HepG2 (cell line): Measurements from ENCODE around the gene MTHFR. TPM values are rescaled to one million over a fixed set of nuclear protein-coding genes. Genes with fewer than 3 reads are reported as not detected.

ENCODE experiments used
- ARID2 ChIP-seq: sonication (generic); formaldehyde crosslinking; IDR thresholded peaks from 2 replicates; pipeline ENCODE4 v1.8.1; 2022; ENCODE audit warnings: mild to moderate bottlenecking, missing genetic modification reagents, borderline replicate concordance
- CCDC6 ChIP-seq: sonication (generic); formaldehyde crosslinking; IDR thresholded peaks from 2 replicates; pipeline ENCODE4 v1.8.1; 2022; ENCODE audit warnings: mild to moderate bottlenecking, missing genetic modification reagents, moderate library complexity
- DNMT3B ChIP-seq: conservative IDR thresholded peaks from 2 replicates; pipeline ENCODE4 v1.6.1; 2016; ENCODE audit warnings: missing biosample characterization, control low read depth
- ELF4 ChIP-seq: sonication (generic); formaldehyde crosslinking; IDR thresholded peaks from 2 replicates; pipeline ENCODE4 v1.5.0; 2020; ENCODE audit warnings: missing genetic modification reagents, mild to moderate bottlenecking, moderate library complexity, borderline replicate concordance
- ETV5 ChIP-seq: IDR thresholded peaks from 2 replicates; pipeline ENCODE4 v1.6.1; 2018; ENCODE audit warnings: missing biosample characterization, missing genetic modification reagents, inconsistent platforms, borderline replicate concordance
- HIVEP1 ChIP-seq: sonication (generic); formaldehyde crosslinking; IDR thresholded peaks from 2 replicates; pipeline ENCODE4 v1.4.0; 2020; ENCODE audit warnings: mild to moderate bottlenecking, missing genetic modification reagents
- HNF4A ChIP-seq: sonication (generic); formaldehyde crosslinking; IDR thresholded peaks from 2 replicates; pipeline ENCODE4 v1.4.0; 2020; ENCODE audit warnings: missing genetic modification reagents
- MAF1 ChIP-seq: sonication (generic); formaldehyde crosslinking; IDR thresholded peaks from 2 replicates; pipeline ENCODE4 v1.5.0; 2020; ENCODE audit warnings: missing genetic modification reagents, borderline replicate concordance
- MBNL3 ChIP-seq: fragments of 250-450 bp; sonication (Bioruptor Pico); conservative IDR thresholded peaks from 2 replicates; pipeline ENCODE4 v1.8.0; 2022; ENCODE audit warnings: mild to moderate bottlenecking, inconsistent platforms
- SALL2 ChIP-seq: sonication (generic); formaldehyde crosslinking; IDR thresholded peaks from 2 replicates; pipeline ENCODE4 v1.8.1; 2023; ENCODE audit warnings: mild to moderate bottlenecking, missing genetic modification reagents, inconsistent platforms
- SKI ChIP-seq: fragments of 450-650 bp; IDR thresholded peaks from one replicate; pipeline ENCODE4 v1.6.1; 2018; ENCODE audit warnings: mild to moderate bottlenecking; ENCODE audit not compliant: partially characterized antibody
- SMAD9 ChIP-seq: sonication (generic); formaldehyde crosslinking; IDR thresholded peaks from 2 replicates; pipeline ENCODE4 v1.5.1; 2020; ENCODE audit warnings: mild to moderate bottlenecking, missing genetic modification reagents
- SMC3 ChIP-seq: IDR thresholded peaks from 2 replicates; pipeline ENCODE4 v1.6.1; 2011; ENCODE audit warnings: low read length, improper control_type of control experiment
- SRSF4 ChIP-seq: fragments of 200-400 bp; formaldehyde crosslinking; IDR thresholded peaks from one replicate; pipeline ENCODE4 v1.6.1; 2018; ENCODE audit warnings: mild to moderate bottlenecking, low read depth, low read length, moderate library complexity; ENCODE audit not compliant: poor library complexity, severe bottlenecking
- U2AF1 ChIP-seq: fragments of 200-400 bp; formaldehyde crosslinking; optimal IDR thresholded peaks from 2 replicates; pipeline ENCODE3; 2017; ENCODE audit warnings: mild to moderate bottlenecking, low read depth, low read length
- ZFP41 ChIP-seq: sonication (generic); formaldehyde crosslinking; IDR thresholded peaks from 2 replicates; pipeline ENCODE4 v1.4.0; 2020; ENCODE audit warnings: mild to moderate bottlenecking, missing genetic modification reagents, borderline replicate concordance
- ZNF317 ChIP-seq: sonication (generic); formaldehyde crosslinking; IDR thresholded peaks from 2 replicates; pipeline ENCODE4 v1.5.0; 2020; ENCODE audit warnings: mild to moderate bottlenecking, missing genetic modification reagents
- ZNF382 ChIP-seq: sonication (generic); formaldehyde crosslinking; IDR thresholded peaks from 2 replicates; pipeline ENCODE4 v1.5.0; 2020; ENCODE audit warnings: missing genetic modification reagents, mild to moderate bottlenecking, borderline replicate concordance
- ZNF552 ChIP-seq: sonication (generic); formaldehyde crosslinking; IDR thresholded peaks from 2 replicates; pipeline ENCODE4 v1.9.0; 2022; ENCODE audit warnings: missing genetic modification reagents, mild to moderate bottlenecking, borderline replicate concordance
- ZNF75D ChIP-seq: sonication (generic); formaldehyde crosslinking; IDR thresholded peaks from 2 replicates; pipeline ENCODE4 v1.8.1; 2023; ENCODE audit warnings: missing genetic modification reagents, mild to moderate bottlenecking, borderline replicate concordance
- polyA plus RNA-seq, 8 experiments: library from polyadenylated mRNA; depleted of rRNA in 3 of 8; stranded (reverse) in 7 of 8; unstranded in 1 of 8; fragments of >200 nt; fragmentation: Illumina TruSeq in 4 of 8; extraction: Trizol in 4 of 8; gene quantifications; 2 replicates each; pipeline versions ENCODE4 v1.2.1 to v1.2.3, GENCODE V29; 2011 to 2016; ENCODE audit warnings: low read depth in 4 of 8, missing spikeins in 1 of 8, mixed read lengths in 1 of 8; ENCODE audit not compliant: insufficient read depth in 1 of 8
- total RNA-seq, 5 experiments: library from RNA; depleted of rRNA; stranded (reverse); fragments of >200 nt; fragmentation: Illumina TruSeq; extraction: Trizol; gene quantifications; 2 replicates each; pipeline ENCODE4 v1.2.3, GENCODE V29; 2016; ENCODE audit warnings: low read depth in 1 of 5
- TF ChIP-seq, protein P1 (sequence below): sonication (generic); formaldehyde crosslinking; IDR thresholded peaks from 2 replicates; pipeline ENCODE4 v1.4.0; 2020; ENCODE audit warnings: missing genetic modification reagents
- TF ChIP-seq, protein P2 (sequence below): sonication (generic); formaldehyde crosslinking; IDR thresholded peaks from 2 replicates; pipeline ENCODE4 v1.5.1; 2020; ENCODE audit warnings: mild to moderate bottlenecking, moderate library complexity, missing genetic modification reagents
- TF ChIP-seq, protein P3 (sequence below): IDR thresholded peaks from 2 replicates; pipeline ENCODE4 v1.6.1; 2018; ENCODE audit warnings: missing genetic modification reagents, mild to moderate bottlenecking, missing compliant biosample characterization
- TF ChIP-seq, protein P4 (sequence below), 2 experiments: sonication (generic) in 1 of 2; formaldehyde crosslinking in 1 of 2; IDR thresholded peaks; 2 replicates each; pipeline versions ENCODE4 v1.4.0 to v1.6.1; 2018 to 2020; ENCODE audit warnings: missing genetic modification reagents in 2 of 2, borderline replicate concordance in 1 of 2, low read depth in 1 of 2, mild to moderate bottlenecking in 1 of 2, missing biosample characterization in 1 of 2

MTHFR gene
- total and polyA plus RNA-seq, 2 of the 13 experiments (the other 11 are each of a cell fraction or from before 2014, with no cell fraction given): 3.8 to 8.2 TPM

DNA sequence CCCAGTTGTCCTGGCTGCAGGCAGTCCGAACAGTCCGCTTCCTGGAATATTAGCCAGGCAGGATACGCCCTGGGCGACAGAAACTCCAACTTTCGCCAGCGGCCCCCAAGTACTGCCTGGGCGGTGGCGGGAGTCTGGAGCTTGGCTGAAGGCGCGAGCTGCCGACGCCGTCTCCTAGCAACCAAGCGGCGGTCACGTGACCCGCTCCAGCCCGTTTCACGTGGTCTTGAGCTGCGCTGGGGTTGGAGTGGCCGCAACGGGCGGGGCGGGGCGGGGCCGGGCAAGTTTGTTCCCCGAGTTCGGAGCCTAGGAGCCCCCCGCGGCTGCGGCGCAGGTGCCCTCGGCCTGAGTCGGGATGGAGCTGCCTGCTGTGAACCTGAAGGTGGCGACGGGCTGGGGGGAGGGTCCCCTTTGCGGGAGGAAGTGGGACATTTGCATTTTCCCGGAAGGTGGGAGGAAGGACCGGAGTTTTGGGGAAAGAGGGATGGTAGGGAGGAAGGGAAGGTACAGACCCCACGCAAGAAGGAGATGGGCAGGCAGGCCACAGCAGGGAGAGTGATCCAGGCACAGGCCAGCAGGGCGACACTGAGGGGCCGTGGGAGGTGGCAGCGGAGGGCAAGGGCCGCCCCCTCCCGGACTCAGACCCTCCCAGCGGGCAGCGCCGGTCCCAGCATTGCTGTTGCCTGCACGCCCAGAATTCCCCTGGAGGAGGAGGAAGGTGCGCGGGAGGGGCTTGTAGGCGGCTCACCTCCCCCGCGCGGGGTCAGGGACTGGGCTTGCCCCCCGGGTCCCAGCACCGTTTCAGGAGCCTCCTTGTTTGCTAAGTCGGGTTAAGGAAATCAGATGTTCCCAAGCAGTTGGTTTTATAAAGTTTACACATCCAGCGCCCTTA is 69.7 kb downstream of the MTHFR start, which contains the start of gene AGTRAP (continued):
- TF ChIP-seq, protein P1, sequence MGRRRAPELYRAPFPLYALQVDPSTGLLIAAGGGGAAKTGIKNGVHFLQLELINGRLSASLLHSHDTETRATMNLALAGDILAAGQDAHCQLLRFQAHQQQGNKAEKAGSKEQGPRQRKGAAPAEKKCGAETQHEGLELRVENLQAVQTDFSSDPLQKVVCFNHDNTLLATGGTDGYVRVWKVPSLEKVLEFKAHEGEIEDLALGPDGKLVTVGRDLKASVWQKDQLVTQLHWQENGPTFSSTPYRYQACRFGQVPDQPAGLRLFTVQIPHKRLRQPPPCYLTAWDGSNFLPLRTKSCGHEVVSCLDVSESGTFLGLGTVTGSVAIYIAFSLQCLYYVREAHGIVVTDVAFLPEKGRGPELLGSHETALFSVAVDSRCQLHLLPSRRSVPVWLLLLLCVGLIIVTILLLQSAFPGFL (CRISPR knock-in tag): no peak
- peak; percentile 72 for TF ChIP-seq HIVEP1 (CRISPR knock-in tag)
- no peak for TF ChIP-seq HNF4A (CRISPR knock-in tag)
- TF ChIP-seq SALL2 (CRISPR knock-in tag): peak; percentile 42; the same call in 1 of the 2 replicates
- no peak for TF ChIP-seq CCDC6 (CRISPR knock-in tag)
- TF ChIP-seq, protein P2, sequence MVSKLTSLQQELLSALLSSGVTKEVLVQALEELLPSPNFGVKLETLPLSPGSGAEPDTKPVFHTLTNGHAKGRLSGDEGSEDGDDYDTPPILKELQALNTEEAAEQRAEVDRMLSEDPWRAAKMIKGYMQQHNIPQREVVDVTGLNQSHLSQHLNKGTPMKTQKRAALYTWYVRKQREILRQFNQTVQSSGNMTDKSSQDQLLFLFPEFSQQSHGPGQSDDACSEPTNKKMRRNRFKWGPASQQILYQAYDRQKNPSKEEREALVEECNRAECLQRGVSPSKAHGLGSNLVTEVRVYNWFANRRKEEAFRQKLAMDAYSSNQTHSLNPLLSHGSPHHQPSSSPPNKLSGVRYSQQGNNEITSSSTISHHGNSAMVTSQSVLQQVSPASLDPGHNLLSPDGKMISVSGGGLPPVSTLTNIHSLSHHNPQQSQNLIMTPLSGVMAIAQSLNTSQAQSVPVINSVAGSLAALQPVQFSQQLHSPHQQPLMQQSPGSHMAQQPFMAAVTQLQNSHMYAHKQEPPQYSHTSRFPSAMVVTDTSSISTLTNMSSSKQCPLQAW (CRISPR knock-in tag): peak; percentile 62; the same call in 1 of the 2 replicates
- TF ChIP-seq SMAD9: no peak
- no peak for TF ChIP-seq ZNF75D (CRISPR knock-in tag)
- TF ChIP-seq, protein P3, sequence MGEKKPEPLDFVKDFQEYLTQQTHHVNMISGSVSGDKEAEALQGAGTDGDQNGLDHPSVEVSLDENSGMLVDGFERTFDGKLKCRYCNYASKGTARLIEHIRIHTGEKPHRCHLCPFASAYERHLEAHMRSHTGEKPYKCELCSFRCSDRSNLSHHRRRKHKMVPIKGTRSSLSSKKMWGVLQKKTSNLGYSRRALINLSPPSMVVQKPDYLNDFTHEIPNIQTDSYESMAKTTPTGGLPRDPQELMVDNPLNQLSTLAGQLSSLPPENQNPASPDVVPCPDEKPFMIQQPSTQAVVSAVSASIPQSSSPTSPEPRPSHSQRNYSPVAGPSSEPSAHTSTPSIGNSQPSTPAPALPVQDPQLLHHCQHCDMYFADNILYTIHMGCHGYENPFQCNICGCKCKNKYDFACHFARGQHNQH (CRISPR knock-in tag): no peak
- TF ChIP-seq ELF4 (CRISPR knock-in tag): no peak
- no peak for TF ChIP-seq SMC3
- TF ChIP-seq MBNL3 (CRISPR knock-in tag): no peak
- TF ChIP-seq ARID2 (CRISPR knock-in tag): no peak
- no peak for TF ChIP-seq MAF1 (CRISPR knock-in tag)
- TF ChIP-seq ZNF552: 0 out of 2 replicates have a peak, but pooled peaks have one; percentile 25
- TF ChIP-seq U2AF1: no peak
- no peak for TF ChIP-seq ZNF382 (CRISPR knock-in tag)
- TF ChIP-seq ZNF317 (CRISPR knock-in tag): no peak
- TF ChIP-seq, protein P4, sequence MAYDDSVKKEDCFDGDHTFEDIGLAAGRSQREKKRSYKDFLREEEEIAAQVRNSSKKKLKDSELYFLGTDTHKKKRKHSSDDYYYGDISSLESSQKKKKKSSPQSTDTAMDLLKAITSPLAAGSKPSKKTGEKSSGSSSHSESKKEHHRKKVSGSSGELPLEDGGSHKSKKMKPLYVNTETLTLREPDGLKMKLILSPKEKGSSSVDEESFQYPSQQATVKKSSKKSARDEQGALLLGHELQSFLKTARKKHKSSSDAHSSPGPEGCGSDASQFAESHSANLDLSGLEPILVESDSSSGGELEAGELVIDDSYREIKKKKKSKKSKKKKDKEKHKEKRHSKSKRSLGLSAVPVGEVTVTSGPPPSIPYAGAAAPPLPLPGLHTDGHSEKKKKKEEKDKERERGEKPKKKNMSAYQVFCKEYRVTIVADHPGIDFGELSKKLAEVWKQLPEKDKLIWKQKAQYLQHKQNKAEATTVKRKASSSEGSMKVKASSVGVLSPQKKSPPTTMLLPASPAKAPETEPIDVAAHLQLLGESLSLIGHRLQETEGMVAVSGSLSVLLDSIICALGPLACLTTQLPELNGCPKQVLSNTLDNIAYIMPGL (CRISPR knock-in tag; IDR thresholded peaks at IDR 0.05; ENCODE audit: borderline replicate concordance in 1 of 2, low read depth in 1 of 2): peak in 1 of 2 experiments; percentile 71; a peak in 2 of 4 replicates
- TF ChIP-seq ZFP41 (CRISPR knock-in tag): no peak; the same call in 1 of the 2 replicates
- peak; percentile 13; the same call in 1 of the 2 replicates for TF ChIP-seq ETV5 (CRISPR knock-in tag)
- no peak for TF ChIP-seq DNMT3B (CRISPR knock-in tag)
- TF ChIP-seq SRSF4: no peak
- no peak for TF ChIP-seq SKI
